PC-3 (cell line): ENCODE data around the gene CNP.

ENCODE experiments used
- CTCF ChIP-seq: fragments of 300-600 bp; sonication (generic); conservative IDR thresholded peaks from 2 replicates; pipeline ENCODE4 v1.5.1; 2017; ENCODE audit warnings: antibody characterized with exemption, low read depth, mild to moderate bottlenecking, low read length
- EZH2phosphoT487 ChIP-seq: fragments of 300-600 bp; sonication (generic); IDR thresholded peaks from 2 replicates; pipeline ENCODE4 v1.6.1; 2018; ENCODE audit warnings: mild to moderate bottlenecking, antibody characterized with exemption, low read length, borderline replicate concordance

GRCh38 chr17:41919840-41920579 is 46.6 kb upstream of the CNP start:
- no peak for TF ChIP-seq CTCF
- no peak for TF ChIP-seq EZH2phosphoT487
